HCT116 (cell line): Measurements from ENCODE around the gene PNLIPRP3.

ENCODE experiments used
- CTCF ChIP-seq, 3 experiments: fragments of 200-600 bp in 1 of 3; sonication (generic) in 1 of 3; IDR thresholded peaks in 2 of 3; conservative IDR thresholded peaks in 1 of 3; 2 replicates each; pipeline ENCODE4 v1.5.1; 2012 to 2017; ENCODE audit warnings: low read depth in 2 of 3, low read length in 2 of 3, antibody characterized with exemption in 1 of 3, borderline replicate concordance in 1 of 3, control low read depth in 1 of 3, mild to moderate bottlenecking in 1 of 3, mixed read lengths in 1 of 3, mixed run types in 1 of 3, moderate library complexity in 1 of 3; ENCODE audit not compliant: insufficient read depth in 1 of 3
- EZH2 ChIP-seq: fragments of 200-600 bp; sonication (generic); IDR thresholded peaks from 2 replicates; pipeline ENCODE4 v1.6.1; 2017; ENCODE audit warnings: antibody characterized with exemption, mixed run types
- POLR2A ChIP-seq: IDR thresholded peaks from 2 replicates; pipeline ENCODE4 v1.7.0; 2011; ENCODE audit warnings: borderline replicate concordance; ENCODE audit not compliant: insufficient read depth, insufficient read length; ENCODE audit errors: extremely low read depth
- POLR2AphosphoS5 ChIP-seq: IDR thresholded peaks from 2 replicates; pipeline ENCODE4 v1.6.1; 2011; ENCODE audit warnings: mild to moderate bottlenecking, low read depth, low read length, moderate library complexity
- SIN3A ChIP-seq: IDR thresholded peaks from 2 replicates; pipeline ENCODE4 v1.6.1; 2012; ENCODE audit warnings: low read depth
- TCF7L2 ChIP-seq: IDR thresholded peaks from 2 replicates; pipeline ENCODE4 v1.7.0; 2011; ENCODE audit warnings: borderline replicate concordance, inconsistent platforms; ENCODE audit not compliant: insufficient read depth, insufficient read length; ENCODE audit errors: extremely low read depth
- TF ChIP-seq, protein P1 (sequence below): IDR thresholded peaks from 2 replicates; pipeline ENCODE4 v1.6.1; 2012

DNA sequence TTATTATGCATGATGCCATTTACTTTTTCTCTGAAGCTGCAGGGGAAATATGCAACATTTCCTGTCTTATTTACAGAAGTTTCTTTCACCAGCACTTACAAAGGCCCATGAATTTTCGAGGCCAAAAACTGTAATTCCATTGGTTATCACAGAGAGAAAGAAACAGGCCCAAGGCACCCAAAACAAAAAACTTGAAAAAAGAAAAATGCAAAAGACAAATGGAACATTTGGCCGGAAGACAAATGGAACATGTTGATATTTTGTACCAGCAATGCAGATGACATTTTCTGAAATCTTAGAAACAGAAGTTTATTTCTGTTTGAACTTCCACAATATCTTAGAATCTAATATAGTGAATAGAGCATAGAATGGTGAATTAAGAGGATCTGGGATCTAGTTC is 61.8 kb downstream of the PNLIPRP3 start:
- no peak for TF ChIP-seq POLR2A
- TF ChIP-seq CTCF (IDR thresholded peaks at IDR 0.05 in 2 of 3, conservative IDR thresholded peaks at IDR 0.05 in 1 of 3; ENCODE audit: borderline replicate concordance in 1 of 3, insufficient read depth in 1 of 3, low read depth in 2 of 3, low read length in 2 of 3): no peak
- TF ChIP-seq POLR2AphosphoS5: no peak
- no peak for TF ChIP-seq EZH2
- TF ChIP-seq SIN3A: no peak
- TF ChIP-seq TCF7L2: no peak
- TF ChIP-seq, protein P1, sequence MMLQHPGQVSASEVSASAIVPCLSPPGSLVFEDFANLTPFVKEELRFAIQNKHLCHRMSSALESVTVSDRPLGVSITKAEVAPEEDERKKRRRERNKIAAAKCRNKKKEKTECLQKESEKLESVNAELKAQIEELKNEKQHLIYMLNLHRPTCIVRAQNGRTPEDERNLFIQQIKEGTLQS: no peak
